ENCODE data around the gene SMAD6.

SMAD6 gene

GRCh38 chr15:66784174-66784573, 82.1 kb downstream of the SMAD6 start:
- H3K27ac ChIP-seq = no peak overlapping the region
- no peak for DNase-seq (ENCODE audit: low read depth, low spot score)

GRCh38 chr15:66785637-66786036, 83.6 kb downstream of the SMAD6 start:
- no peak overlapping the region for H3K27ac ChIP-seq
- no peak for DNase-seq (ENCODE audit: low read depth, low spot score)

- DNase-seq (ENCODE audit: low read depth, low spot score) = no peak
- H3K27ac ChIP-seq = no peak overlapping the region
Measured at GRCh38 chr15:66786222-66786621, 84.2 kb downstream of the SMAD6 start.

- H3K27ac ChIP-seq = no peak overlapping the region
Measured at GRCh38 chr15:66786708-66787488, 84.9 kb downstream of the SMAD6 start.

GRCh38 chr15:66787489-66787871, 85.4 kb downstream of the SMAD6 start:
- DNase-seq (ENCODE audit: low read depth, low spot score) = no peak
- H3K27ac ChIP-seq = no peak overlapping the region

More at GRCh38 chr15:66786708-66787488, 84.9 kb downstream of the SMAD6 start:
- DNase-seq (ENCODE audit: low read depth, low spot score) = no peak

- no peak for DNase-seq (ENCODE audit: low read depth, low spot score)
- no peak overlapping the region for H3K27ac ChIP-seq
Measured at GRCh38 chr15:66788024-66788423, 86.0 kb downstream of the SMAD6 start.

GRCh38 chr15:66789029-66790025, 87.3 kb downstream of the SMAD6 start:
- no peak overlapping the region for H3K27ac ChIP-seq
- no peak for DNase-seq (ENCODE audit: low read depth, low spot score)

- H3K27ac ChIP-seq = no peak overlapping the region
- DNase-seq (ENCODE audit: low read depth, low spot score) = no peak
Measured at GRCh38 chr15:66795851-66796250, 93.8 kb downstream of the SMAD6 start.

- no peak for DNase-seq (ENCODE audit: low read depth, low spot score)
- no peak overlapping the region for H3K27ac ChIP-seq
Measured at GRCh38 chr15:66796343-66796742, 94.3 kb downstream of the SMAD6 start.

GRCh38 chr15:66797921-66798320, 95.9 kb downstream of the SMAD6 start:
- no peak for DNase-seq (ENCODE audit: low read depth, low spot score)
- no peak overlapping the region for H3K27ac ChIP-seq

GRCh38 chr15:66798426-66799061, 96.5 kb downstream of the SMAD6 start:
- DNase-seq (ENCODE audit: low read depth, low spot score) = no peak
- no peak overlapping the region for H3K27ac ChIP-seq

GRCh38 chr15:66799242-66799641, 97.2 kb downstream of the SMAD6 start:
- no peak for DNase-seq (ENCODE audit: low read depth, low spot score)
- H3K27ac ChIP-seq = no peak overlapping the region

- DNase-seq (ENCODE audit: low read depth, low spot score) = no peak
- H3K27ac ChIP-seq = no peak overlapping the region
Measured at GRCh38 chr15:66800584-66801235, 98.7 kb downstream of the SMAD6 start.

- H3K27ac ChIP-seq = no peak overlapping the region
- no peak for DNase-seq (ENCODE audit: low read depth, low spot score)
Measured at GRCh38 chr15:66801266-66801665, 99.2 kb downstream of the SMAD6 start.

GRCh38 chr15:66802025-66803001, 100.3 kb downstream of the SMAD6 start:
- H3K27ac ChIP-seq = peak overlapping the region; percentile 61

GRCh38 chr15:66803182-66803729, 101.2 kb downstream of the SMAD6 start:
- H3K27ac ChIP-seq = peak overlapping the region; percentile 61
- DNase-seq (ENCODE audit: low read depth, low spot score) = peak; percentile 53

More at GRCh38 chr15:66802025-66803001, 100.3 kb downstream of the SMAD6 start:
- DNase-seq (ENCODE audit: low read depth, low spot score) = no peak

- DNase-seq (ENCODE audit: low read depth, low spot score) = no peak
- H3K27ac ChIP-seq = peak overlapping the region; percentile 61
Measured at GRCh38 chr15:66803749-66804148, 101.7 kb downstream of the SMAD6 start.

- no peak for DNase-seq (ENCODE audit: low read depth, low spot score)
- no peak overlapping the region for H3K27ac ChIP-seq
Measured at GRCh38 chr15:66805202-66805885, 103.3 kb downstream of the SMAD6 start.

Data from epithelial cell of prostate (primary cell).